Activated CD8-positive, alpha-beta memory T cell treated with anti-CD3 and anti-CD28 coated beads, Interleukin-2, amount 10 ng/mL, durations not matched to agents 7 days and 5 days (primary cell): Measurements from ENCODE around the gene ZNF208. TPM values are rescaled to one million over a fixed set of nuclear protein-coding genes. Genes with fewer than 3 reads are reported as not detected.

Experiments used
- total RNA-seq, 2 experiments: library from RNA; stranded (reverse); gene quantifications; one replicate each; pipeline ENCODE4 v1.2.3, GENCODE V29; 2021

Gene ZNF208
- total RNA-seq, 2 experiments from 2014 or later = 0.30 to 0.99 TPM

Other genes starting within 250 kb of the ZNF208 start
- 10 to 100 TPM; 22.3 to 25.3 TPM for gene ZNF100, start 243.4 kb downstream of the ZNF208 start, total RNA-seq
- 10 to 100 TPM; 21.4 to 31.0 TPM for gene ZNF43, start 174.8 kb downstream of the ZNF208 start, total RNA-seq
- gene ZNF257, start 41.5 kb upstream of the ZNF208 start, total RNA-seq = 10 to 100 TPM in 1 of 2 experiments, 1 to 10 TPM in 1; 8.5 to 10.3 TPM
- not detected for gene ZNF676, start 186.0 kb upstream of the ZNF208 start, total RNA-seq